ENCODE data around the gene TRPV5.

TRPV5 gene

GRCh38 chr7:142939226-142939910 is 5.8 kb upstream of the TRPV5 start, which contains the start of gene LLCFC1:
LLCFC1 (plus strand) TSS chr7:142939484; CDS start chr7:142939622, 138 bp downstream.
- no peak for DNase-seq

- DNase-seq, result no peak
These were observed 5.1 kb upstream of the TRPV5 start for GRCh38 chr7:142938611-142939010.

GRCh38 chr7:142935941-142936565 is 2.5 kb upstream of the TRPV5 start:
- no peak for DNase-seq

- DNase-seq, result no peak
These were observed 510 bp upstream of the TRPV5 start for GRCh38 chr7:142934056-142934455.

- DNase-seq, result no peak
These were observed 462 bp downstream of the TRPV5 start for GRCh38 chr7:142933092-142933475.

GRCh38 chr7:142932386-142933091 is 1.0 kb downstream of the TRPV5 start:
- no peak for DNase-seq

- no peak for DNase-seq
These were observed 3.3 kb downstream of the TRPV5 start for GRCh38 chr7:142930126-142930730.

GRCh38 chr7:142927949-142928348 is 5.6 kb downstream of the TRPV5 start:
- DNase-seq, result no peak

GRCh38 chr7:142927085-142927745 is 6.3 kb downstream of the TRPV5 start:
- no peak for DNase-seq

- no peak for DNase-seq
These were observed 8.1 kb downstream of the TRPV5 start for GRCh38 chr7:142925413-142925812.

GRCh38 chr7:142923391-142923790 is 10.2 kb downstream of the TRPV5 start:
- no peak for DNase-seq

GRCh38 chr7:142919656-142920055 is 13.9 kb downstream of the TRPV5 start:
- DNase-seq, result no peak

GRCh38 chr7:142918901-142919300 is 14.6 kb downstream of the TRPV5 start:
- DNase-seq, result no peak

- no peak for DNase-seq
These were observed 16.1 kb downstream of the TRPV5 start for GRCh38 chr7:142917447-142917846.

GRCh38 chr7:142916508-142916907 is 17.0 kb downstream of the TRPV5 start:
- DNase-seq, result no peak

- no peak for DNase-seq
These were observed 18.2 kb downstream of the TRPV5 start for GRCh38 chr7:142915315-142915714.

- no peak for DNase-seq
These were observed 19.4 kb downstream of the TRPV5 start for GRCh38 chr7:142914121-142914520.

- no peak for DNase-seq
These were observed 20.0 kb downstream of the TRPV5 start for GRCh38 chr7:142913566-142913965.

- no peak for DNase-seq
These were observed 20.5 kb downstream of the TRPV5 start for GRCh38 chr7:142913051-142913450.

- DNase-seq, result no peak
These were observed 23.1 kb downstream of the TRPV5 start for GRCh38 chr7:142910481-142910880.

GRCh38 chr7:142910031-142910433 is 23.5 kb downstream of the TRPV5 start:
- DNase-seq, result no peak

GRCh38 chr7:142908921-142909890 is 24.3 kb downstream of the TRPV5 start:
- no peak for DNase-seq

Data from retina (tissue), 1 donor.